ENCODE data around the gene CCDC97.

The CCDC97 gene

DNA sequence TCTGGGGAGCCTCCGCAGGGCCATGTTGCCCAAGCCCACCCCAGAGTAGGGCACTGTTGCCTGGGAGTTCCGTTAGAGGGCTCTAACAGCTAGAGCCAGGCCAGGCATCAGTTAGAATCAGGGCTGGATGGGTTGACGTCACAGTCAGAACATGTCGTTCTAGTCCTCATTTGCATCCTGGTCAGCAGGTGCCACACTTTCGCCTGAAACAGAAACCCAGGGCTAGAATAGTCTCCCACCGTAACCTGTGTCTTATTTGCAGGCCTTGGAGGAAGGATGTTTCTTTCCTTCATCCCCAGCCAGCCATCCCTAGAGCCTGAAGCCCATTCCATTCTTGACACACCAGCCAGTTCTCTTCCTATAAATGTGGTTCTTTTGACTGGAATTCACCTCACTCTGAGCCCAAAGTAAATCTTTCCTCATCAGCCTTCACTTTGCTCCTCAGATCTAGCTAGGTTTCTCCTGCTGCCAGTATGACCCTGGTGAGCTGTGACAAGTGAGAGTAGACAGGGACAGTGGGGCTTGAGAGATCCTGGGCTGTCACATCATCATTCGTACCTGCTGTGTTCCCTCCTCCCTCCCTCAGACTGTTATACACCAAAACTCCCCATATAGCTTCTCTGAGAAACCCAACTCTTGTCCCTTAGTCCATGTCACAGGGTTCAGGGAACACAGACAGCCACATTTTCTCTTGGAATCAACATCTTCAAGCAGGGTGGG lies 12.2 kb upstream of the CCDC97 start:
- DNase-seq = peak in 2 of 56 donors; percentile 11 to 15

- peak in 7 of 56 donors; percentile 9 to 42 (median 23) for DNase-seq
These were observed 11.5 kb upstream of the CCDC97 start for GRCh38 chr19:41298348-41298964.

DNA sequence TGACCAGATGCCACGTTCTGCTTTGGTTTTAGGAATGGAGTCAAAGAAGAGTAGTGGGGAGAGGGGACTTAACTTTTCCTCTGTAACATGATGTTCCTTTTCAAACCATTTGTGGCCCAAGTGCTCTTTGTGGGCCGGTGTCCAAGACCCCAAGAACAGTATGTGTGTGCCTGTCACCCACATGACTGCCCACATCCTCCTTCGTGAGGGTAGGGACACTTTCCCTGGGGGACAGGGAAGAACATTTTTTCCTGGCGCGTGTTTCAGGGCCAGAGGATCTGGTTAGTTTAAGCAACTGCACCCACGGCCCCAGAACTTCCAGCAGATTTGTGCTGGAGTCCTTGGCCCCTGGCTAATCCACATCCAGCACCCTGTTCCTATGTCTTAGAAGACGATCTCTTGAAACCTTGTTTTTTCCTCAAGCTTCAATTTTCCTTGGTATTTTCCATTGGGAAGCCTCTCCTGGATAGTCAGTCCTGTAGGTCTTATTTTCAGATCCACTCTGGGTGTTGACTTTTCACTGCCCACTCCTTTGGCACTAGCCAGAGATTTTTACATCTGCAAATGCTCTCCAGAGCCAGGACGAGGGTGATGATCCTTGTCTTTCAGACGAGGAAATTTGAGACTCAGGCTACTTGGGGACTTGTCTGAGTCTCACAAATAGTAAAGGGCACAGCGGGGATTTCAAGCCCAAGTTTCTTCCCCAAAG lies 10.8 kb upstream of the CCDC97 start:
- DNase-seq = peak in 2 of 56 donors; percentile 7 to 10

DNA sequence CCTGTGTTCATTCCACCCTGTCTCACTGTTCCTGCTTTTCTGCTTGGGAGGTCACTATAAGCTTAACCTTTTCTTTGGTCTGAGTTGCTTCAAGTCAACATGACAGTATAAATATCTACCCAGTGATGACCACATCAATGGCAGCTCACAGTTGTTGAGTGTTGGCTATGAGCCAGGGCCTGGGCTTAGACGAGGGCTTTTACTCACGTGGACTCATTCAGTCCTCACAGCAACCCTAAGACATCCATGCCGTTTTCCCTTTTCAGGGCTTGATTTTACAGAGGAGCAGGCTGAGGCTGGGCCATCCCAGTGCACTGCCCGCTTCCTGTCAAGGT lies 10.2 kb upstream of the CCDC97 start:
- DNase-seq = peak in 5 of 56 donors; percentile 6 to 44 (median 17)

DNA sequence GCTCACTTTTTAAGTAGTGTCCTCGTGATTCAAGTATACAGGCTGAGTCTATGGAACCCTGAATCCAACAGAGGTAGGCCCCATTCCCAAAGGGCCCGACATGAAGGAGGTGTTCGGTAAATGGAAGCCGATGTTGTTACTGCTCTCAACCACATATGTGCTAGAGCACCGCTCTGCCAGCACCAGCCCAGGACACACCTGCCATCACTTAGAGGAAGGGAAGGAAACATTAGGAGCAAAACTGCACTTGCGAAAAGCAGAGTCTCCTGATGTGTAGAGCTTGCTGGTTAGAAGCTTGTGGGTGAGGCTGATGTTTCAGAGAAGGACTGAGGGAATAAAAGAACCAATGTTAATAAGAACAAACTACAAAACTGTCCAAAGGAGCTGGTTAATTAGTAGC lies 9.4 kb upstream of the CCDC97 start:
- no peak for DNase-seq

DNA sequence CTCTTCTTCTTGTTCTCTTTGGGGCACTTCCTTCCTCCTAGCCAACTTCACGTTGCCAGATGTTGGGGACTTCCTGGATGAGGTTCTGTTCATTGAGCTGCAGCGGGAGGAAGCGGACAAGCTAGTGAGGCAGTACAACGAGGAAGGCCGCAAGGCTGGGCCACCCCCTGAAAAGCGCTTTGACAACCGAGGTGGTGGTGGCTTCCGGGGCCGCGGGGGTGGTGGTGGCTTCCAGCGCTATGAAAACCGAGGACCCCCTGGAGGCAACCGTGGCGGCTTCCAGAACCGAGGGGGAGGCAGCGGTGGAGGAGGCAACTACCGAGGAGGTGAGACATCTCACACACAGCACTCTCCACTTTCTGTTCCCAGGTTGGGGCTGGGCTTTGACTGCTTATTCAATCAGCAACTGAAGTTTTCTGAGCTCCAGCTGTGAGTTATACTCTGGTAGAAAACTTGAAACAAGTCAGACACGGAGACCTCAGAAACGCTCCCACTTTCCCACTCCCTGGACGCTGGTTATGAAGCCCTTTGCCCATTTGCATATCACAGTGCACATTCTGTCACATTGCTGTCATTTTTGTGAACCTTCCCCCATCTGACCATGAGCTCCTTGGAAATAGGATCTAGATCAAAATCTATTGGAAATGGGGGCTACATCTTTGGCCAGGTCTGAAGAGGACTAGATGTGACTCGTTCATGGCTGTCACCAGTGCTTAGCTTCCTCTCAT lies 7.2 kb upstream of the CCDC97 start:
- DNase-seq = no peak

- no peak for DNase-seq
These were observed 6.0 kb upstream of the CCDC97 start for GRCh38 chr19:41303954-41304353.

- DNase-seq = no peak
These were observed 5.1 kb upstream of the CCDC97 start for GRCh38 chr19:41304706-41305483.

- DNase-seq = no peak
These were observed 3.8 kb upstream of the CCDC97 start for GRCh38 chr19:41305927-41306793.

GRCh38 chr19:41307090-41307875 lies 2.7 kb upstream of the CCDC97 start:
- no peak for DNase-seq

- DNase-seq = no peak
These were observed 2.0 kb upstream of the CCDC97 start for GRCh38 chr19:41307954-41308449.

DNA sequence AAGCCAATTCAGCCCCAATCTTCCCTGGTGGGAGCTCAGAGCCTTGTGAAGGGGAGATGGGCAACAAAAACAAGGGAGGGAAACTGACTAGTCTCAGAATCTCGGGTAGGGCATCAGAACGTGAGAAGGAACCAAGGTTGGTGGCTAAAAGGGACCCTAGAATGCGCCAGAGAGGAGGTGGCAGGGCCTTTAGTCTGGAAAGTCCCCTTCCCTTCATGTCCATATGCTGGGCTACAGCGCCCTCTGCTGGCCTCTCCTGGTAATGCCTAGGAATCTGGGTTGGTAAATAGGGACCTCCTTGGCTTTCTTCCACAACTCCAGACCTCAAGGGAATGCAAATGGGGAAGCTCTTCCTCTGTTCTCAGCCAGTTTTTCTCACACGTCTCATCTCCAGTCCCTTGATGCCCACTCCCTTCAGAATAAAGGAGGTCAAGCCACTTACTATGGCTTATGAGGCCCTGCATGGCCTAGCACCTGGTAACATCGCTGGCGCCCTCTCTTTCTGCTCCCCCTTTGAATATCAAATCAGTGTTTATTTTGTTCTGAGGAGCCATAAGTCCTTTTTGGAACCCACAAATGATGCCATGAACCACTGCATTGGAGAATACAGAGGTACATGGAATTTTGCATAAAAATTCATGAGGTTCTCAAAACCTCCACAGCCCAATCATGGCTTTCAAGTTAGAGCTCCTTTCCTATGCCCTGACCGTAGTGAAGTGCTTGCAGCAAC lies 1.4 kb upstream of the CCDC97 start:
- DNase-seq = peak in 55 of 56 donors; percentile 35 to 96 (median 78)

DNA sequence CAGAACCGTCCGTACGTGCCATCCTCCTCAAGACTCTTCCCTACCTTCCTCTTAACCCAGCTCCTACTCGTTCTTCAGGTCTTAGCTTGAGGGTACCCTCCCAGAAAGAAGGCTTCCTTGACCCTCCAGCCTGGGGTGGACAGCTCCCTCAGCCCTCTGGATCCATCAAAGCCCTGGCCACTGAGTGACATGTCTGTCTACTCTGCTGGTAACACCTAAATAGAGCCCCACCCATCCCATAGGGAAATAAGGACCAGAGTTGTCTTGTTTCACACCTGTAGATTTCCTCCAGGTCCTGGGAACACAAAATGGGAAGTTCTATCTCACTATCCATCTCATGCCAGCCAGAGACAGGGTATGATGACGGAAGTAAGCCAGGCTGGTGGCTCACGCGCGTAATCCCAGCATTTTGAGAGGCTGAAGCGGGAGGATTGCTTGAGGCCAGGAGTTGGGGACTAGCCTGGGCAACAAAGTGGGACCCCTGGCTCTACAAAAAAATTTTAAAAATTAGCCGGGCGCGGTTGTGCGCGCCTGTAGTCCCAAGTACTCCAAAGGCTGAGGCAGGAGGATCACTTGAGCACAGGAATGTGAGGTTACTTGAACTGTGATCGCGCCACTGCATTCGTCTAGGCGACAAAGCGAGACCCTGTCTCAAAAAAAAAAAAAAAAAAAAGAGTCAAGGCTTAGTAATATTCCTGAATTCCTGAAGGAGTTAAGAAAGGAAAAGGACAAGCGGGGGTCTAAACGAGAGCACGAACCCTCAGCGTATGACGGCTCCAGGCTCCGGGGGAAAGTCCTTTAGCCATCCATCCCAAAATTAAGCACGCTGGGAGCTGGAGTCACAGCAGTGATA lies 566 bp upstream of the CCDC97 start:
- peak in 9 of 56 donors; percentile 17 to 58 (median 32) for DNase-seq

- DNase-seq = no peak
These were observed 1.1 kb downstream of the CCDC97 start for GRCh38 chr19:41311072-41311471.

- no peak for DNase-seq
These were observed 1.6 kb downstream of the CCDC97 start for GRCh38 chr19:41311613-41312012.

DNA sequence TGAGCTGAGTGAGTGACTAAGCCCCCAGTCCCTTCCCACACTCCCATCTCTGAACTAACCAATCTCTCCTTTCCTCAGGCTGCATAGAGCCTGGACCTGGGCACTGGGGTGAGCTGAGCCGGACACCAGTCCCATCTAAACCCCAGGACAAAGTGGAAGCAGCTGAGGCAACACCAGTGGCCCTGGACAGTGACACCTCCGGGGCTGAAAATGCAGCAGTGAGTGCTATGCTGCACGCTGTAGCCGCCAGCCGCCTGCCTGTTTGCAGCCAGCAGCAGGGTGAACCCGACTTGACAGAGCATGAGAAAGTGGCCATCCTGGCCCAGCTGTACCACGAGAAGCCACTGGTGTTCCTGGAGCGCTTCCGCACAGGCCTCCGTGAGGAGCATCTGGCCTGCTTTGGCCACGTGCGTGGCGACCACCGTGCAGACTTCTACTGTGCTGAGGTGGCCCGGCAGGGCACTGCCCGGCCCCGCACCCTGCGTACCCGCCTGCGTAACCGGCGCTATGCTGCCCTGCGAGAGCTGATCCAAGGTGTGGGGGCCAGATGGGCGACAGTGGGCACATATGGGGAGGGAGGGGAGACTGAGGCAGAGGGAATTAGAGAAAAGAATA lies 6.4 kb downstream of the CCDC97 start:
- no peak for DNase-seq

All from amygdala (tissue), 56 donors.